GM18526 (cell line): ENCODE measurements around the gene LGI4.

Source experiments
- POLR2A ChIP-seq: IDR thresholded peaks from 3 replicates; pipeline ENCODE4 v1.6.1; 2011; ENCODE audit not compliant: insufficient read length; ENCODE audit errors: extremely low read depth

The LGI4 gene

GRCh38 chr19:35109395-35110112, 25.3 kb downstream of the LGI4 start:
- no peak for TF ChIP-seq POLR2A

GRCh38 chr19:35108730-35109129, 26.1 kb downstream of the LGI4 start:
- TF ChIP-seq POLR2A, result no peak

- no peak for TF ChIP-seq POLR2A
Observed at GRCh38 chr19:35107545-35107944, 27.3 kb downstream of the LGI4 start.

GRCh38 chr19:35106898-35107541, 27.8 kb downstream of the LGI4 start:
- TF ChIP-seq POLR2A, result no peak

GRCh38 chr19:35106291-35106583, 28.6 kb downstream of the LGI4 start:
- TF ChIP-seq POLR2A, result no peak

GRCh38 chr19:35105411-35106290, 29.2 kb downstream of the LGI4 start:
- no peak for TF ChIP-seq POLR2A

GRCh38 chr19:35105047-35105410, 29.8 kb downstream of the LGI4 start:
- TF ChIP-seq POLR2A, result no peak

- no peak for TF ChIP-seq POLR2A
Observed at GRCh38 chr19:35104361-35104760, 30.5 kb downstream of the LGI4 start.

GRCh38 chr19:35100588-35101533, 34.0 kb downstream of the LGI4 start:
- no peak for TF ChIP-seq POLR2A

GRCh38 chr19:35099897-35100275, 35.0 kb downstream of the LGI4 start:
- TF ChIP-seq POLR2A, result no peak

GRCh38 chr19:35099155-35099896, 35.5 kb downstream of the LGI4 start:
- TF ChIP-seq POLR2A, result no peak

GRCh38 chr19:35098413-35099049, 36.3 kb downstream of the LGI4 start:
- TF ChIP-seq POLR2A, result no peak

GRCh38 chr19:35095667-35096368, 39.0 kb downstream of the LGI4 start:
- no peak for TF ChIP-seq POLR2A
